MM.1S (cell line): ENCODE measurements around the gene TTC16.

Experiments
- DNase-seq: peaks from one replicate; pipeline ENCODE4 v3.0.0-alpha.2; 2015
- H2AFZ ChIP-seq: fragments of 300-600 bp; sonication (generic); 2 replicates; pipeline ENCODE4 v1.6.0; 2016; ENCODE audit warnings: antibody characterized with exemption, low read length
- H3F3A ChIP-seq: fragments of 300-600 bp; sonication (generic); 2 replicates; pipeline ENCODE4 v1.6.1; 2016; ENCODE audit warnings: mild to moderate bottlenecking, antibody characterized with exemption, low read length, moderate library complexity, mixed read lengths; ENCODE audit not compliant: insufficient read depth
- H3K27ac ChIP-seq: fragments of 300-600 bp; sonication (generic); 2 replicates; pipeline ENCODE4 v1.5.1; 2016; ENCODE audit warnings: mild to moderate bottlenecking, low read length
- H3K27me3 ChIP-seq: fragments of 300-600 bp; sonication (generic); replicated peaks from 2 replicates; pipeline ENCODE4 v1.6.0; 2016; ENCODE audit warnings: low read length; ENCODE audit not compliant: insufficient read depth
- H3K36me3 ChIP-seq: fragments of 300-600 bp; sonication (generic); replicated peaks from 2 replicates; pipeline ENCODE4 v1.6.1; 2016; ENCODE audit warnings: mild to moderate bottlenecking, low read length, mixed read lengths; ENCODE audit not compliant: insufficient read depth
- H3K4me1 ChIP-seq: fragments of 300-600 bp; sonication (generic); 2 replicates; pipeline ENCODE4 v1.6.1; 2016; ENCODE audit warnings: low read length, mixed read lengths
- H3K4me2 ChIP-seq: fragments of 300-600 bp; sonication (generic); 2 replicates; pipeline ENCODE4 v1.6.0; 2016; ENCODE audit warnings: low read depth, low read length
- H3K4me3 ChIP-seq: fragments of 300-600 bp; sonication (generic); 2 replicates; pipeline ENCODE4 v1.5.1; 2016; ENCODE audit warnings: low read length, mixed read lengths
- H3K79me2 ChIP-seq: fragments of 300-600 bp; sonication (generic); 2 replicates; pipeline ENCODE4 v1.6.1; 2016; ENCODE audit warnings: mixed run types, low read length, mixed read lengths
- H3K9ac ChIP-seq: fragments of 300-600 bp; sonication (generic); 2 replicates; pipeline ENCODE4 v1.6.1; 2016; ENCODE audit warnings: low read length, mixed read lengths
- H3K9me2 ChIP-seq: fragments of 300-600 bp; sonication (generic); replicated peaks from 2 replicates; pipeline ENCODE4 v1.6.1; 2016; ENCODE audit warnings: mild to moderate bottlenecking, low read length, mixed read lengths; ENCODE audit not compliant: insufficient read depth
- H3K9me3 ChIP-seq: fragments of 300-600 bp; sonication (generic); replicated peaks from 2 replicates; pipeline ENCODE4 v1.6.1; 2016; ENCODE audit warnings: mild to moderate bottlenecking, low read length, mixed read lengths; ENCODE audit not compliant: insufficient read depth
- H4K20me1 ChIP-seq: fragments of 300-600 bp; sonication (generic); 2 replicates; pipeline ENCODE4 v1.6.1; 2016; ENCODE audit warnings: mild to moderate bottlenecking, low read length, moderate library complexity, mixed read lengths; ENCODE audit not compliant: insufficient read depth
- EZH2 ChIP-seq: fragments of 300-600 bp; sonication (generic); optimal IDR thresholded peaks from 2 replicates; pipeline ENCODE3; 2017; ENCODE audit warnings: low read depth, mild to moderate bottlenecking, antibody characterized with exemption, low read length, mixed read lengths
- EZH2phosphoT487 ChIP-seq: fragments of 300-600 bp; sonication (generic); IDR thresholded peaks from 2 replicates; pipeline ENCODE4 v1.6.1; 2018; ENCODE audit warnings: antibody characterized with exemption, low read length
- TF ChIP-seq, protein P1 (sequence below): fragments of 300-600 bp; sonication (generic); IDR thresholded peaks from 2 replicates; pipeline ENCODE4 v1.5.1; 2016; ENCODE audit warnings: antibody characterized with exemption, low read length, mixed read lengths

Gene TTC16

GRCh38 chr9:127751269-127752054 lies 35.6 kb downstream of the TTC16 start:
- TF ChIP-seq, protein P1, sequence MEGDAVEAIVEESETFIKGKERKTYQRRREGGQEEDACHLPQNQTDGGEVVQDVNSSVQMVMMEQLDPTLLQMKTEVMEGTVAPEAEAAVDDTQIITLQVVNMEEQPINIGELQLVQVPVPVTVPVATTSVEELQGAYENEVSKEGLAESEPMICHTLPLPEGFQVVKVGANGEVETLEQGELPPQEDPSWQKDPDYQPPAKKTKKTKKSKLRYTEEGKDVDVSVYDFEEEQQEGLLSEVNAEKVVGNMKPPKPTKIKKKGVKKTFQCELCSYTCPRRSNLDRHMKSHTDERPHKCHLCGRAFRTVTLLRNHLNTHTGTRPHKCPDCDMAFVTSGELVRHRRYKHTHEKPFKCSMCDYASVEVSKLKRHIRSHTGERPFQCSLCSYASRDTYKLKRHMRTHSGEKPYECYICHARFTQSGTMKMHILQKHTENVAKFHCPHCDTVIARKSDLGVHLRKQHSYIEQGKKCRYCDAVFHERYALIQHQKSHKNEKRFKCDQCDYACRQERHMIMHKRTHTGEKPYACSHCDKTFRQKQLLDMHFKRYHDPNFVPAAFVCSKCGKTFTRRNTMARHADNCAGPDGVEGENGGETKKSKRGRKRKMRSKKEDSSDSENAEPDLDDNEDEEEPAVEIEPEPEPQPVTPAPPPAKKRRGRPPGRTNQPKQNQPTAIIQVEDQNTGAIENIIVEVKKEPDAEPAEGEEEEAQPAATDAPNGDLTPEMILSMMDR = no peak
- TF ChIP-seq EZH2 (no peak), EZH2phosphoT487 (no peak)
- no peak for DNase-seq
- Histone ChIP-seq H3K9me3 (no peaks in the 10 kb centered on the region), H3K9me2 (no peaks in the 10 kb centered on the region), H3K4me2 (no peak overlapping the region), H3K79me2 (no peaks in the 10 kb centered on the region), H3F3A (no peaks in the 10 kb centered on the region), H3K4me3 (no peak overlapping the region), H3K27me3 (no peaks in the 10 kb centered on the region), H3K36me3 (no peaks in the 10 kb centered on the region), H3K4me1 (no peaks in the 10 kb centered on the region), H3K9ac (no peak overlapping the region), H4K20me1 (no peaks in the 10 kb centered on the region), H2AFZ (no peak overlapping the region), H3K27ac (no peak overlapping the region)

GRCh38 chr9:127753148-127753547 lies 37.3 kb downstream of the TTC16 start:
- no peak overlapping the region for H3K4me2 ChIP-seq
- no peak overlapping the region for H3K4me3 ChIP-seq
- no peak overlapping the region for H2AFZ ChIP-seq
- no peaks in the 10 kb centered on the region for H3K9me3 ChIP-seq
- no peaks in the 10 kb centered on the region for H3K36me3 ChIP-seq
- no peaks in the 10 kb centered on the region for H3K4me1 ChIP-seq
- no peaks in the 10 kb centered on the region for H3F3A ChIP-seq
- no peaks in the 10 kb centered on the region for H3K9me2 ChIP-seq
- H3K9ac ChIP-seq = no peak overlapping the region
- no peak overlapping the region for H3K27ac ChIP-seq
- TF ChIP-seq EZH2phosphoT487 = no peak
- TF ChIP-seq, protein P1 = no peak
- TF ChIP-seq EZH2 = no peak
- no peaks in the 10 kb centered on the region for H3K79me2 ChIP-seq
- H4K20me1 ChIP-seq = no peaks in the 10 kb centered on the region
- DNase-seq = no peak
- H3K27me3 ChIP-seq = no peaks in the 10 kb centered on the region

DNA sequence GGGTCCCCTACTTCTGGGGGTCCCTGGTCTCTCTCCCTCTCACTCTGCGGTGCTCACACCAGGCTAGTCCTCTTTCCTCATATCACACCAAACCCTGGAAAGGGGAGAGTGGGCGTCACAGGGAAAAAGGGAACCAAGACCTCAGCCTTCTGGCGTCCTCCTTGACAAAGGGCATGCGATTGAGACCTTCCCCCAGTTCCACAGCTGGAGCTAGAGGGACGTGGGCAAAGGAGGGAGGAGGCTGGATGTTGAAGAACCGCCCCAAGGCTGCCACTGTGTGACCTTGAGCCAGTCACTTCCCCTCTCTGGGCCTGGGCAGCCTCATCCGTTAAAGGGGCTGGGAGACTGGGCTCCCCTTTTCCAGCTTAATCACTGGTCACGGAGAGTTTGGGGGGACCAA lies 37.7 kb downstream of the TTC16 start:
- Histone ChIP-seq H3K9ac (no peak overlapping the region), H3K36me3 (no peaks in the 10 kb centered on the region), H3F3A (no peaks in the 10 kb centered on the region), H3K9me3 (no peaks in the 10 kb centered on the region), H3K79me2 (no peaks in the 10 kb centered on the region), H2AFZ (no peak overlapping the region), H3K27ac (no peak overlapping the region), H4K20me1 (no peaks in the 10 kb centered on the region), H3K4me2 (no peak overlapping the region), H3K4me1 (no peaks in the 10 kb centered on the region), H3K4me3 (no peak overlapping the region), H3K27me3 (no peaks in the 10 kb centered on the region), H3K9me2 (no peaks in the 10 kb centered on the region)
- no peak for DNase-seq
- no peak for TF ChIP-seq EZH2phosphoT487
- TF ChIP-seq, protein P1 = no peak
- TF ChIP-seq EZH2 = no peak
